Lung (tissue), 12 donors: Measurements from ENCODE around the gene B3GNT3. TPM values are rescaled to one million over a fixed set of nuclear protein-coding genes. Genes with fewer than 3 reads are reported as not detected.

Source experiments
- ATAC-seq: fragments of 200-7000 bp; cut with Tn5 transposase; one replicate; pipeline ENCODE4 v1.9.1; 2020; ENCODE audit warnings: moderate number of reproducible peaks; ENCODE audit not compliant: insufficient read depth, low FRiP score
- DNase-seq, 3 donors: peaks; one replicate each; pipeline ENCODE4 v3.0.0-alpha.2; 2013 to 2017
- H3K27ac ChIP-seq, 2 donors: one replicate each; pipeline ENCODE4 v1.5.1; 2013; ENCODE audit warnings: mild to moderate bottlenecking in 2 of 2, moderate library complexity in 2 of 2, control low read depth in 1 of 2, inconsistent platforms in 1 of 2, low read depth in 1 of 2, low read length in 1 of 2
- H3K27me3 ChIP-seq, 3 donors: one replicate each; pipeline ENCODE4 v1.5.1; 2013; ENCODE audit warnings: low read length in 2 of 3; ENCODE audit not compliant: control insufficient read depth in 3 of 3, insufficient read depth in 3 of 3
- H3K36me3 ChIP-seq, 4 donors: one replicate each; pipeline ENCODE4 v1.5.1; 2013; ENCODE audit warnings: low read length in 4 of 4, mild to moderate bottlenecking in 1 of 4, moderate library complexity in 1 of 4; ENCODE audit not compliant: control insufficient read depth in 4 of 4, insufficient read depth in 4 of 4
- H3K4me1 ChIP-seq, 5 donors: one replicate each; pipeline ENCODE4 v1.5.1; 2013; ENCODE audit warnings: low read length in 5 of 5, mild to moderate bottlenecking in 2 of 5, moderate library complexity in 1 of 5; ENCODE audit not compliant: control insufficient read depth in 5 of 5, insufficient read depth in 5 of 5
- H3K4me3 ChIP-seq: one replicate; pipeline ENCODE4 v1.5.1; 2013; ENCODE audit warnings: mild to moderate bottlenecking, control low read depth, moderate library complexity
- H3K9ac ChIP-seq, 2 donors: one replicate each; pipeline ENCODE4 v1.5.1; 2013; ENCODE audit warnings: low read length in 2 of 2, control low read depth in 1 of 2; ENCODE audit not compliant: insufficient read depth in 1 of 2
- H3K9me3 ChIP-seq, 4 donors: one replicate each; pipeline ENCODE4 v1.5.1; 2013; ENCODE audit warnings: low read length in 3 of 4, mild to moderate bottlenecking in 1 of 4, moderate library complexity in 1 of 4; ENCODE audit not compliant: control insufficient read depth in 4 of 4, insufficient read depth in 3 of 4
- CTCF ChIP-seq: IDR thresholded peaks from 2 replicates; pipeline ENCODE4 v1.5.1; 2012; ENCODE audit warnings: mild to moderate bottlenecking; ENCODE audit errors: control extremely low read depth, extremely low read depth
- WGBS, 2 donors: extraction: QIAGEN DNeasy Blood & Tissue Kit; methylation state at CpG; one replicate each; pipeline ENCODE4 v1.1.7; 2013; 5-methylcytosine and 5-hydroxymethylcytosine counted together
- polyA plus RNA-seq, 2 donors: library from polyadenylated mRNA; stranded (reverse); fragments of 200-250 nt; gene quantifications; one replicate each; pipeline ENCODE4 v1.2.1, GENCODE V29; 2013
- total RNA-seq, 2 donors: library from RNA; depleted of rRNA in 1 of 2; stranded (reverse); fragments of >200 nt in 1 of 2; gene quantifications; one replicate each; pipeline ENCODE4 v1.2.1, GENCODE V29; 2014 to 2021
- donor health status: control.
- donor health status: control.
- donor health status: Bipolar disorder and iron deficiency.
- donor health status: healthy.
- donor health status: DM: yes; HTN: yes; CAD: no.

Gene B3GNT3
- total and polyA plus RNA-seq, 4 donors: 1.00 to 3.0 (median 2.0) TPM

- TF ChIP-seq CTCF: no peak
- H3K9me3 ChIP-seq: no peaks in the 10 kb centered on the region
- peaks cover 0 to 1% (median 0%) of the 10 kb centered on the region in 4 donors for H3K36me3 ChIP-seq
- DNase-seq: no peak
- ATAC-seq: no peak
- H3K27ac ChIP-seq: no peak overlapping the region
- peaks cover 0 to 11% (median 3%) of the 10 kb centered on the region in 5 donors for H3K4me1 ChIP-seq
- WGBS, 2 donors: 81 to 91% methylated on average over 13 of the region's 13 CpGs
- no peaks in the 10 kb centered on the region for H3K27me3 ChIP-seq
- no peak overlapping the region for H3K9ac ChIP-seq
- H3K4me3 ChIP-seq: no peak overlapping the region
Measured at GRCh38 chr19:17770613-17771012, 24.3 kb upstream of the B3GNT3 start.

DNA sequence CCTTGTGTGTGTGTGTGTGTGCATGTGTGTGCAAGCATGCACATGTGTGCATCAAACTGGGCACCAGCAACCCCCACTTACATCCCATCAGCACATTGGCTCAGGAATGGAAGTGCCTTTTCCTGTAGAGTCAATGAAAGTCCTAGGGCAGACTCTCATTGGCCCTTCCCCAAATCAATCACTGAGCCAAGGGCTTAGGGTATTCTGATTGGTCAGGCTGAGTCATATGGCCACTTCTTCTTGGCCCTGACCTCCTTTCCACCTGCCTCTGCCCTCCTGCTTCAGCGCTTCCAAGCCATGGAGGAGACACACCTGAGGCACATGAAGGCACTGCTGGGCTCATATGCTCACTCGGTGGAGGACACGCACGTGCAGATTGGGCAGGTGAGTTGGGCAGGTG is 22.8 kb upstream of the B3GNT3 start:
- Histone ChIP-seq H3K4me3 (no peak overlapping the region), H3K4me1 (peaks cover 0 to 5% (median 0%) of the 10 kb centered on the region in 5 donors), H3K9ac (no peak overlapping the region), H3K27me3 (no peaks in the 10 kb centered on the region), H3K27ac (no peak overlapping the region), H3K9me3 (peaks cover 0 to 1% (median 0%) of the 10 kb centered on the region in 4 donors), H3K36me3 (peaks cover 0 to 1% (median 0%) of the 10 kb centered on the region in 4 donors)
- no peak for ATAC-seq
- DNase-seq: no peak
- 95 to 96% methylated on average over 4 of the region's 4 CpGs for WGBS, 2 donors
- no peak for TF ChIP-seq CTCF

DNA sequence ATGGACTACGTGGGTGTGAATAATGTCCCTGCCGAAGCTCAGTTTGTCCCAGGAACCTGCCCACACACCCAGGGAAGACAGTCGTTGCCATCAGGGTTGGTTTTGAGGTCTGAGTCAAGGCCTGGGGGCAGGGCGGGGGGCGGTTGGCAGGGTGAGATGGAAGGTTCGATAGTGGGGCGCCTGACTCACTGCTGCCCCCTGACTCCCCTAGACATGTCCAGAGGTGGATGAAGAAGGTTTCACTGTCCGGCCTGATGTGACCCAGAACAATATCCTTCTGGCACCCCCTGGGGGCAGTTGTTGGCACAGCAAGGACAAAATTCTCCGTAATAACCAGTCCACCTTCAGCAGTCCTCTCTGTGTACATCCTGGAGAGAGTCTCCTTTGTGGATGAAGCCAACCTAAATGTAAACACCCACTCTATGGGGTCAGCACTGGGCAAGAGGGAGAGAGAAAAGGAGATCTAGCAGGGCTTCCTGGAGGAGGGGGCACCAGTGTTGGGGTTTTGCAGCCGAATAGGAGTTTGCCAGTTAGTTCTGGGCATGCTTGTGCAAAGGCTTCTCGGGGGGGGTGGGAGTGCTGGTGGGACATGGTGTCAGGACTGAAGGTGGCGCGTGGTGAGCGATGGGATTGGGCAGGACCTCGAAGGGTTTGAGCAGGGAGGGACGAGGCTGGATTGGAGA is 19.6 kb upstream of the B3GNT3 start:
- peak; percentile 9 for TF ChIP-seq CTCF
- Histone ChIP-seq H3K9ac (no peak overlapping the region), H3K4me3 (no peak overlapping the region), H3K36me3 (peaks cover 0 to 1% (median 0%) of the 10 kb centered on the region in 4 donors), H3K4me1 (peaks cover 0 to 2% (median 0%) of the 10 kb centered on the region in 5 donors), H3K27me3 (peaks cover 0 to 2% (median 0%) of the 10 kb centered on the region in 3 donors), H3K27ac (no peak overlapping the region), H3K9me3 (peaks cover 0 to 1% (median 0%) of the 10 kb centered on the region in 4 donors)
- no peak for DNase-seq
- WGBS, 2 donors: 71 to 82% methylated on average over 16 of the region's 16 CpGs
- ATAC-seq: no peak
